ENCODE results near the gene PSMD6.
A peak's percentile ranks its signal among the peaks of the same experiment; 100 is the strongest.

The PSMD6 gene

GRCh38 chr3:63966871-63967270, 56.4 kb downstream of the PSMD6 start:
- H3K27ac ChIP-seq (ENCODE audit: low read depth, low read length): peak overlapping the region; percentile 64
- H3K36me3 ChIP-seq (ENCODE audit: control insufficient read depth in 5 of 5, insufficient read depth in 5 of 5, low read length in 5 of 5): no peaks in the 10 kb centered on the region
- no peak overlapping the region for H3K9ac ChIP-seq (ENCODE audit: low read length in 5 of 5)
- no peaks in the 10 kb centered on the region for H3K9me3 ChIP-seq (ENCODE audit: control insufficient read depth in 5 of 5, low read length in 5 of 5)
- no peak overlapping the region for H3K4me3 ChIP-seq (ENCODE audit: low read depth in 1 of 5, low read length in 5 of 5)
- no peaks in the 10 kb centered on the region for H3K27me3 ChIP-seq (ENCODE audit: control insufficient read depth in 5 of 5, insufficient read depth in 4 of 5, low read length in 5 of 5)
- H3K4me1 ChIP-seq (ENCODE audit: control insufficient read depth in 5 of 5, insufficient read depth in 5 of 5, low read length in 5 of 5): peaks cover 2 to 54% (median 47%) of the 10 kb centered on the region in 5 donors

GRCh38 chr3:63966007-63966406, 57.3 kb downstream of the PSMD6 start:
- Histone ChIP-seq H3K27ac (ENCODE audit: low read depth, low read length) (no peak overlapping the region), H3K9ac (ENCODE audit: low read length in 5 of 5) (no peak overlapping the region), H3K4me3 (ENCODE audit: low read depth in 1 of 5, low read length in 5 of 5) (no peak overlapping the region), H3K36me3 (ENCODE audit: control insufficient read depth in 5 of 5, insufficient read depth in 5 of 5, low read length in 5 of 5) (no peaks in the 10 kb centered on the region), H3K9me3 (ENCODE audit: control insufficient read depth in 5 of 5, low read length in 5 of 5) (no peaks in the 10 kb centered on the region), H3K27me3 (ENCODE audit: control insufficient read depth in 5 of 5, insufficient read depth in 4 of 5, low read length in 5 of 5) (no peaks in the 10 kb centered on the region), H3K4me1 (ENCODE audit: control insufficient read depth in 5 of 5, insufficient read depth in 5 of 5, low read length in 5 of 5) (peaks cover 2 to 48% (median 41%) of the 10 kb centered on the region in 5 donors)

GRCh38 chr3:63964681-63965485, 58.4 kb downstream of the PSMD6 start:
- Histone ChIP-seq H3K36me3 (ENCODE audit: control insufficient read depth in 5 of 5, insufficient read depth in 5 of 5, low read length in 5 of 5) (no peaks in the 10 kb centered on the region), H3K27me3 (ENCODE audit: control insufficient read depth in 5 of 5, insufficient read depth in 4 of 5, low read length in 5 of 5) (no peaks in the 10 kb centered on the region), H3K27ac (ENCODE audit: low read depth, low read length) (no peak overlapping the region), H3K9ac (ENCODE audit: low read length in 5 of 5) (no peak overlapping the region), H3K4me3 (ENCODE audit: low read depth in 1 of 5, low read length in 5 of 5) (no peak overlapping the region), H3K4me1 (ENCODE audit: control insufficient read depth in 5 of 5, insufficient read depth in 5 of 5, low read length in 5 of 5) (peaks cover 2 to 45% (median 37%) of the 10 kb centered on the region in 5 donors), H3K9me3 (ENCODE audit: control insufficient read depth in 5 of 5, low read length in 5 of 5) (no peaks in the 10 kb centered on the region)

- Histone ChIP-seq H3K4me1 (ENCODE audit: control insufficient read depth in 5 of 5, insufficient read depth in 5 of 5, low read length in 5 of 5) (peaks cover 2 to 34% (median 26%) of the 10 kb centered on the region in 5 donors), H3K4me3 (ENCODE audit: low read depth in 1 of 5, low read length in 5 of 5) (no peak overlapping the region), H3K27ac (ENCODE audit: low read depth, low read length) (no peak overlapping the region), H3K9ac (ENCODE audit: low read length in 5 of 5) (no peak overlapping the region), H3K36me3 (ENCODE audit: control insufficient read depth in 5 of 5, insufficient read depth in 5 of 5, low read length in 5 of 5) (no peaks in the 10 kb centered on the region), H3K9me3 (ENCODE audit: control insufficient read depth in 5 of 5, low read length in 5 of 5) (no peaks in the 10 kb centered on the region), H3K27me3 (ENCODE audit: control insufficient read depth in 5 of 5, insufficient read depth in 4 of 5, low read length in 5 of 5) (no peaks in the 10 kb centered on the region)
These were observed 59.8 kb downstream of the PSMD6 start for GRCh38 chr3:63963496-63963895.

GRCh38 chr3:63961891-63962290, 61.4 kb downstream of the PSMD6 start:
- peaks cover 0 to 19% (median 12%) of the 10 kb centered on the region in 5 donors for H3K4me1 ChIP-seq (ENCODE audit: control insufficient read depth in 5 of 5, insufficient read depth in 5 of 5, low read length in 5 of 5)
- H3K9me3 ChIP-seq (ENCODE audit: control insufficient read depth in 5 of 5, low read length in 5 of 5): no peaks in the 10 kb centered on the region
- H3K27me3 ChIP-seq (ENCODE audit: control insufficient read depth in 5 of 5, insufficient read depth in 4 of 5, low read length in 5 of 5): no peaks in the 10 kb centered on the region
- H3K4me3 ChIP-seq (ENCODE audit: low read depth in 1 of 5, low read length in 5 of 5): no peak overlapping the region
- no peak overlapping the region for H3K27ac ChIP-seq (ENCODE audit: low read depth, low read length)
- H3K9ac ChIP-seq (ENCODE audit: low read length in 5 of 5): no peak overlapping the region
- H3K36me3 ChIP-seq (ENCODE audit: control insufficient read depth in 5 of 5, insufficient read depth in 5 of 5, low read length in 5 of 5): no peaks in the 10 kb centered on the region
